ENCODE data around the gene TNFAIP6. TPM values are rescaled to one million over a fixed set of nuclear protein-coding genes. Genes with fewer than 3 reads are reported as not detected.
"Not testable (repeated sequence)": the region's sequence is repeated elsewhere in the genome, so short reads cannot be mapped to it uniquely, and the experiment has no call there.

The TNFAIP6 gene
- 33.1 and 53.8 TPM in 2 replicates for total RNA-seq
- 28.5 and 35.0 TPM in 2 replicates for polyA plus RNA-seq
- 13.5 and 17.8 TPM in 2 replicates for polyA plus RNA-seq (2012)
- polyA minus RNA-seq (ENCODE audit: low replicate concordance), result 2.8 and 4.1 TPM in 2 replicates

- no peaks in the 10 kb centered on the region for H3K36me3 ChIP-seq (ENCODE audit: control insufficient read depth, insufficient read depth, low read length)
- peaks cover 4% of the 10 kb centered on the region for H3K4me1 ChIP-seq (ENCODE audit: control insufficient read depth, extremely low read depth, insufficient read depth, low read length)
- no peaks in the 10 kb centered on the region for H4K20me1 ChIP-seq (ENCODE audit: control insufficient read depth, extremely low read depth, insufficient read depth, low read length)
- no peaks in the 10 kb centered on the region for H3K79me2 ChIP-seq (ENCODE audit: control insufficient read depth, insufficient read depth, low read length)
- peak within 1 kb of the TSS; percentile 49 to 70 (median 62) for H3K4me3 ChIP-seq (replicated peaks in 1 of 4; ENCODE audit: control extremely low read depth in 1 of 4, insufficient read depth in 1 of 4, low read depth in 3 of 4, low read length in 4 of 4)
- H3K27me3 ChIP-seq (ENCODE audit: control insufficient read depth, insufficient read depth, low read length), result no peaks in the 10 kb centered on the region
- TF ChIP-seq CTCF (conservative IDR thresholded peaks at IDR 0.05 in 1 of 2, IDR thresholded peaks at IDR 0.05 in 1 of 2; ENCODE audit: low read depth in 1 of 2, low read length in 2 of 2), result no peak
- no peak for TF ChIP-seq EZH2 (IDR thresholded peaks at IDR 0.05; ENCODE audit: low read length, missing control alignments)
- H3K9me3 ChIP-seq (ENCODE audit: control insufficient read depth, insufficient read depth, low read depth, low read length), result no peaks in the 10 kb centered on the region
- peak within 1 kb of the TSS; percentile 41 for H3K9ac ChIP-seq (ENCODE audit: insufficient read depth, low read length)
- peak; percentile 96 to 98 for DNase-seq (ENCODE audit: low read depth in 2 of 2)
- no peak within 1 kb of the TSS for H2AFZ ChIP-seq (ENCODE audit: low read length)
- H3K27ac ChIP-seq (ENCODE audit: insufficient read depth, low read length), result peak within 1 kb of the TSS; percentile 70
- H3K4me2 ChIP-seq (ENCODE audit: extremely low read depth, insufficient read depth, low read length), result peak within 1 kb of the TSS; percentile 86
Observed at GRCh38 chr2:151357359-151357758, at the start of gene TNFAIP6. TSS of gene TNFAIP6 (plus strand) at chr2:151357592. CDS start at chr2:151357667, 75 bp downstream.

- not testable (repeated sequence) for H3K9ac ChIP-seq (ENCODE audit: insufficient read depth, low read length); H3K27me3 ChIP-seq (ENCODE audit: control insufficient read depth, insufficient read depth, low read length); H3K36me3 ChIP-seq (ENCODE audit: control insufficient read depth, insufficient read depth, low read length); H2AFZ ChIP-seq (ENCODE audit: low read length); DNase-seq (ENCODE audit: low read depth in 2 of 2); H3K4me2 ChIP-seq (ENCODE audit: extremely low read depth, insufficient read depth, low read length); H3K79me2 ChIP-seq (ENCODE audit: control insufficient read depth, insufficient read depth, low read length); H3K27ac ChIP-seq (ENCODE audit: insufficient read depth, low read length); H3K4me3 ChIP-seq (replicated peaks in 1 of 4; ENCODE audit: control extremely low read depth in 1 of 4, insufficient read depth in 1 of 4, low read depth in 3 of 4, low read length in 4 of 4); H4K20me1 ChIP-seq (ENCODE audit: control insufficient read depth, extremely low read depth, insufficient read depth, low read length); H3K9me3 ChIP-seq (ENCODE audit: control insufficient read depth, insufficient read depth, low read depth, low read length); H3K4me1 ChIP-seq (ENCODE audit: control insufficient read depth, extremely low read depth, insufficient read depth, low read length)
Observed at GRCh38 chr2:151310313-151310712, 47.1 kb upstream of the TNFAIP6 start.

GRCh38 chr2:151312440-151312839 lies 45.0 kb upstream of the TNFAIP6 start:
- H3K79me2 ChIP-seq (ENCODE audit: control insufficient read depth, insufficient read depth, low read length); H2AFZ ChIP-seq (ENCODE audit: low read length); H3K9me3 ChIP-seq (ENCODE audit: control insufficient read depth, insufficient read depth, low read depth, low read length); H4K20me1 ChIP-seq (ENCODE audit: control insufficient read depth, extremely low read depth, insufficient read depth, low read length); H3K27ac ChIP-seq (ENCODE audit: insufficient read depth, low read length); H3K4me3 ChIP-seq (replicated peaks in 1 of 4; ENCODE audit: control extremely low read depth in 1 of 4, insufficient read depth in 1 of 4, low read depth in 3 of 4, low read length in 4 of 4); H3K4me2 ChIP-seq (ENCODE audit: extremely low read depth, insufficient read depth, low read length); H3K9ac ChIP-seq (ENCODE audit: insufficient read depth, low read length); H3K27me3 ChIP-seq (ENCODE audit: control insufficient read depth, insufficient read depth, low read length); H3K36me3 ChIP-seq (ENCODE audit: control insufficient read depth, insufficient read depth, low read length); H3K4me1 ChIP-seq (ENCODE audit: control insufficient read depth, extremely low read depth, insufficient read depth, low read length): not testable (repeated sequence)
- DNase-seq (ENCODE audit: low read depth in 2 of 2), result peak in 1 of 2 donors; percentile 74

- DNase-seq (ENCODE audit: low read depth in 2 of 2), result peak; percentile 25 to 70
- Histone ChIP-seq H3K36me3 (ENCODE audit: control insufficient read depth, insufficient read depth, low read length) (no peaks in the 10 kb centered on the region), H3K79me2 (ENCODE audit: control insufficient read depth, insufficient read depth, low read length) (no peaks in the 10 kb centered on the region), H3K4me2 (ENCODE audit: extremely low read depth, insufficient read depth, low read length) (peak overlapping the region; percentile 41), H3K9me3 (ENCODE audit: control insufficient read depth, insufficient read depth, low read depth, low read length) (no peaks in the 10 kb centered on the region), H2AFZ (ENCODE audit: low read length) (peak overlapping the region; percentile 69), H3K4me1 (ENCODE audit: control insufficient read depth, extremely low read depth, insufficient read depth, low read length) (peaks cover 7% of the 10 kb centered on the region), H3K9ac (ENCODE audit: insufficient read depth, low read length) (no peak overlapping the region), H3K27me3 (ENCODE audit: control insufficient read depth, insufficient read depth, low read length) (no peaks in the 10 kb centered on the region), H3K27ac (ENCODE audit: insufficient read depth, low read length) (no peak overlapping the region), H4K20me1 (ENCODE audit: control insufficient read depth, extremely low read depth, insufficient read depth, low read length) (no peaks in the 10 kb centered on the region), H3K4me3 (replicated peaks in 1 of 4; ENCODE audit: control extremely low read depth in 1 of 4, insufficient read depth in 1 of 4, low read depth in 3 of 4, low read length in 4 of 4) (no peak overlapping the region)
- TF ChIP-seq EZH2 (IDR thresholded peaks at IDR 0.05; ENCODE audit: low read length, missing control alignments) (no peak), CTCF (conservative IDR thresholded peaks at IDR 0.05 in 1 of 2, IDR thresholded peaks at IDR 0.05 in 1 of 2; ENCODE audit: low read depth in 1 of 2, low read length in 2 of 2) (no peak)
Observed at GRCh38 chr2:151315381-151315903, 42.0 kb upstream of the TNFAIP6 start.
